Naive thymus-derived CD4-positive, alpha-beta T cell (primary cell): Measurements from ENCODE around the gene CPEB2. TPM values are rescaled to one million over a fixed set of nuclear protein-coding genes. Genes with fewer than 3 reads are reported as not detected.
A peak's percentile ranks its signal among the peaks of the same experiment; 100 is the strongest.

Source experiments
- ATAC-seq: fragments of 150-1000 bp; cut with Tn5 transposase; 2 replicates; pipeline ENCODE4 v1.10.0; 2021; ENCODE audit warnings: mild to moderate bottlenecking, moderate library complexity
- CTCF ChIA-PET: fragments of 350-600 bp; sonication (Branson Sonifier 250); formaldehyde crosslinking; loops from one replicate; lab custom pipeline; 2021; ENCODE audit warnings: antibody characterized with exemption; lab: Charles Lee
- POLR2A ChIA-PET: fragments of 350-600 bp; sonication (Branson Sonifier 250); formaldehyde crosslinking; loops from one replicate; lab custom pipeline; 2021; ENCODE audit warnings: antibody characterized with exemption, inconsistent platforms; lab: Charles Lee
- DNase-seq, 9 donors: peaks; one replicate each; pipeline versions ENCODE4 v3.0.0 to v3.0.0-alpha.2; 2020 to 2022; ENCODE audit warnings: mixed read lengths in 1 of 9
- H3K27ac ChIP-seq: one replicate; pipeline ENCODE4 v1.7.0; 2013; ENCODE audit warnings: mild to moderate bottlenecking, low read depth, low read length, moderate library complexity
- H3K27me3 ChIP-seq, 2 donors: one replicate each; pipeline ENCODE4 v1.7.0; 2013; ENCODE audit warnings: low read length in 2 of 2, mild to moderate bottlenecking in 2 of 2, moderate library complexity in 2 of 2; ENCODE audit not compliant: control insufficient read depth in 2 of 2, insufficient read depth in 2 of 2
- H3K36me3 ChIP-seq, 3 experiments: 1 replicate in 2 of 3; 2 replicates in 1 of 3; pipeline ENCODE4 v1.7.0; 2013; ENCODE audit warnings: low read length in 3 of 3, mild to moderate bottlenecking in 3 of 3, moderate library complexity in 1 of 3; ENCODE audit not compliant: insufficient read depth in 3 of 3, control insufficient read depth in 2 of 3
- H3K4me1 ChIP-seq, 2 donors: one replicate each; pipeline ENCODE4 v1.7.0; 2013; ENCODE audit warnings: low read length in 2 of 2, mild to moderate bottlenecking in 2 of 2, moderate library complexity in 1 of 2; ENCODE audit not compliant: control insufficient read depth in 2 of 2, insufficient read depth in 2 of 2
- H3K4me3 ChIP-seq: 2 replicates; pipeline ENCODE4 v1.7.0; 2013; ENCODE audit warnings: mild to moderate bottlenecking, low read length
- H3K9me3 ChIP-seq, 3 experiments: 1 replicate in 2 of 3; 2 replicates in 1 of 3; pipeline ENCODE4 v1.7.0; 2013; ENCODE audit warnings: low read length in 3 of 3; ENCODE audit not compliant: control insufficient read depth in 2 of 3
- H3K27ac Mint-ChIP-seq, 9 donors: one replicate each; pipeline ENCODE4 v1.8.0; 2020 to 2022; ENCODE audit warnings: mixed read lengths in 9 of 9, mild to moderate bottlenecking in 8 of 9, moderate library complexity in 5 of 9, inconsistent platforms in 2 of 9
- H3K27me3 Mint-ChIP-seq, 5 donors: one replicate each; pipeline ENCODE4 v1.8.0; 2021 to 2022; ENCODE audit warnings: mixed read lengths in 5 of 5, mild to moderate bottlenecking in 1 of 5
- H3K36me3 Mint-ChIP-seq, 5 donors: one replicate each; pipeline ENCODE4 v1.8.0; 2020 to 2022; ENCODE audit warnings: mixed read lengths in 5 of 5, mild to moderate bottlenecking in 3 of 5, inconsistent platforms in 1 of 5
- H3K4me1 Mint-ChIP-seq, 7 donors: one replicate each; pipeline ENCODE4 v1.8.0; 2020 to 2022; ENCODE audit warnings: mixed read lengths in 7 of 7, mild to moderate bottlenecking in 3 of 7, inconsistent platforms in 1 of 7
- H3K4me3 Mint-ChIP-seq, 10 donors: one replicate each; pipeline ENCODE4 v1.8.0; 2020 to 2022; ENCODE audit warnings: mild to moderate bottlenecking in 10 of 10, mixed read lengths in 10 of 10, moderate library complexity in 6 of 10, inconsistent platforms in 2 of 10
- H3K9me3 Mint-ChIP-seq, 11 donors: one replicate each; pipeline ENCODE4 v1.8.0; 2020 to 2022; ENCODE audit warnings: mixed read lengths in 11 of 11, mild to moderate bottlenecking in 4 of 11, inconsistent platforms in 1 of 11, moderate library complexity in 1 of 11
- intact Hi-C, 2 donors: fragments of 100-400 bp; cut with micrococcal nuclease; formaldehyde crosslinking; loops; one replicate each; pipeline ENCODE4 v1.15.1; 2023
- polyA plus RNA-seq, 2 donors: library from polyadenylated mRNA; unstranded; fragments of 300-500 nt; fragmentation: Illumina TruSeq; gene quantifications; one replicate each; pipeline ENCODE4 v1.2.3, GENCODE V29; 2021
- total RNA-seq, 6 experiments: library from RNA in 5 of 6; stranded (reverse) in 5 of 6; gene quantifications; 1 replicate in 5 of 6; 2 replicates in 1 of 6; pipeline ENCODE4 v1.2.3 and lab custom pipeline; 2021 to 2026

Gene CPEB2
- total and polyA plus RNA-seq, 7 experiments from 2014 or later = 0.82 to 21.7 (median 13.2) TPM

DNA sequence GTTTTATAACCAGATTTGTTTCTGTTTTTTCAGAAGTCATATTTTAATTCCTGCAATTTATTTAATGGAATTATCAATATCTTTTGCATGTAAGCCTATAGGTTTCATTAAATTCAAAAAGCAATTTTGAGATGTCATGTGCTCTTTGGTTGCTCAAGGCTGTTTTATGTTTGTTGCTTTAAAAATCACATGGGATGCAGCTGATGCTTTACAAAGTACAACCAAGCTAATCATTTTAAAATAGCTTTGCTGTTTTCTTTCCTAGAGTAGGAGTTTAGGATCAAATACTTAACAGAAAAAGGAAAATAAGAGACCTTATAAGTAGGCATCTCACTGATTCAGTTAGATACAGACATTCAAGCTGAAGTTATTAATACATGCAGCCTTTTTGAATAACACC is 11.3 kb downstream of the CPEB2 start:
- no peak for DNase-seq
- Mint-ChIP-seq H3K27ac (no peak overlapping the region), H3K9me3 (no peaks in the 10 kb centered on the region), H3K4me3 (no peak overlapping the region), H3K4me1 (peaks cover 17 to 56% (median 22%) of the 10 kb centered on the region in 7 donors), H3K36me3 (peaks cover 0 to 22% (median 14%) of the 10 kb centered on the region in 5 donors), H3K27me3 (no peaks in the 10 kb centered on the region)
- POLR2A ChIA-PET = no interaction called here
- H3K9me3 ChIP-seq = no peaks in the 10 kb centered on the region
- H3K36me3 ChIP-seq = peaks cover 0 to 17% (median 10%) of the 10 kb centered on the region in 3 experiments
- intact Hi-C loops = no loop called here
- CTCF ChIA-PET = no interaction called here
- no peak overlapping the region for H3K27ac ChIP-seq
- H3K4me3 ChIP-seq = no peak overlapping the region
- ATAC-seq = no peak
- peaks cover 0 to 5% of the 10 kb centered on the region in 2 donors for H3K4me1 ChIP-seq
- H3K27me3 ChIP-seq = no peaks in the 10 kb centered on the region

DNA sequence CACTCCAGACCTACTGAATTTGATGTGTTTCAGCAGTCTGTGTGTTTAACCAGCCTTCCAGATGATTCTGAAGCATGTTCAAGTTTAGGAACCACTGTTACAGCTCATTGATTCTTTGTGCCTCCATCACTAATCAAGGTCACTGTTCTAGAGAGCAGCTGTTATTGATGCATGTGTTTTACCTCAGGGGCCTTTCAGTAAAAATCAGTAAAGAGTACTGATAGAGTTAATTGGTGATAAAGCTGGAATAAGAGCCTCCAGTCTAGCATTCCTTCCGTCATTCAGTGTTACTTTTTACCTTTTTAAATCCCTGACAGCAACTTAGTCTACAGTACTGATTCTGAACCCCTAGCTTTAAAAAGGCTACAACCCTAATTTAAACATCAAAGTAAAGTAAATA is 12.9 kb downstream of the CPEB2 start:
- Histone ChIP-seq H3K27me3 (no peaks in the 10 kb centered on the region), H3K4me1 (peaks cover 4 to 5% of the 10 kb centered on the region in 2 donors), H3K4me3 (no peak overlapping the region), H3K36me3 (peaks cover 0 to 17% (median 0%) of the 10 kb centered on the region in 3 experiments), H3K9me3 (no peaks in the 10 kb centered on the region), H3K27ac (no peak overlapping the region)
- no peak overlapping the region for H3K27ac Mint-ChIP-seq
- ChIA-PET POLR2A (interaction anchor here (0.8 kb wide), 1 partner anchor 11 kb away, joined by 3 read pairs; no protein-coding TSS in a partner anchor), CTCF (interaction anchor here (0.8 kb wide), 1 partner anchor 145 kb away, joined by 3 read pairs; no protein-coding TSS in a partner anchor)
- H3K36me3 Mint-ChIP-seq = peaks cover 0 to 25% (median 16%) of the 10 kb centered on the region in 5 donors
- no peak for DNase-seq
- H3K9me3 Mint-ChIP-seq = no peaks in the 10 kb centered on the region
- no peak for ATAC-seq
- H3K4me1 Mint-ChIP-seq = peaks cover 13 to 56% (median 34%) of the 10 kb centered on the region in 7 donors
- no peaks in the 10 kb centered on the region for H3K27me3 Mint-ChIP-seq
- intact Hi-C loops = no loop called here
- H3K4me3 Mint-ChIP-seq = no peak overlapping the region

DNA sequence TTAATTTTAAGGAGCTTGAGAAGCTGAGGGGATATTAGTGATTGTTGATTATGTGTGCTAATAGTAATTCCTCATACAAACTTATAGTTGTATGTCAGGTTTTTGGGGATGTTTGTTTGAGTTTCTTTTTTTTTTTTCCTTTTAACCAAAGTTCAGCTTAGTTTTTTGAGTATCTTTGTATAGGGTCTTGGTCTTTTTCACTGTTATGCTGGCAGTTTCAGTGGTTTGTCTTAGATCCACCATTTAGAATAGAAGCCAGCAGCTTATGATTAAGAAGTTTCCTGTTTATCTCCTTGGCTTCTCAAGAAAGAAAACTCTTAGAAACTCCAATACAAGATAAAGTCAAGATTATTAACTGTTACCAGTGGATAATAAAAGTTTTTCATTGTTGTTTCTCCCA is 16.1 kb downstream of the CPEB2 start:
- Histone ChIP-seq H3K9me3 (no peaks in the 10 kb centered on the region), H3K4me3 (no peak overlapping the region), H3K4me1 (peaks cover 4 to 5% of the 10 kb centered on the region in 2 donors), H3K27ac (no peak overlapping the region), H3K27me3 (no peaks in the 10 kb centered on the region), H3K36me3 (peaks cover 0 to 9% (median 0%) of the 10 kb centered on the region in 3 experiments)
- intact Hi-C loops = no loop called here
- Mint-ChIP-seq H3K9me3 (no peaks in the 10 kb centered on the region), H3K4me3 (peak overlapping the region in 1 of 10 donors; percentile 8), H3K4me1 (peaks cover 27 to 59% (median 43%) of the 10 kb centered on the region in 7 donors), H3K27ac (peak overlapping the region in 4 of 9 donors; percentile 10 to 33 (median 18)), H3K27me3 (no peaks in the 10 kb centered on the region), H3K36me3 (peaks cover 3 to 23% (median 16%) of the 10 kb centered on the region in 5 donors)
- CTCF ChIA-PET = interaction anchor here (0.6 kb wide), 1 partner anchor 102 kb away, joined by 3 read pairs; no protein-coding TSS in a partner anchor
- ATAC-seq (no peak), DNase-seq (no peak)
- POLR2A ChIA-PET = interaction anchor here (0.9 kb wide), 1 partner anchor 637 kb away, joined by 3 read pairs; the partner anchor contains the start of gene FBXL5

DNA sequence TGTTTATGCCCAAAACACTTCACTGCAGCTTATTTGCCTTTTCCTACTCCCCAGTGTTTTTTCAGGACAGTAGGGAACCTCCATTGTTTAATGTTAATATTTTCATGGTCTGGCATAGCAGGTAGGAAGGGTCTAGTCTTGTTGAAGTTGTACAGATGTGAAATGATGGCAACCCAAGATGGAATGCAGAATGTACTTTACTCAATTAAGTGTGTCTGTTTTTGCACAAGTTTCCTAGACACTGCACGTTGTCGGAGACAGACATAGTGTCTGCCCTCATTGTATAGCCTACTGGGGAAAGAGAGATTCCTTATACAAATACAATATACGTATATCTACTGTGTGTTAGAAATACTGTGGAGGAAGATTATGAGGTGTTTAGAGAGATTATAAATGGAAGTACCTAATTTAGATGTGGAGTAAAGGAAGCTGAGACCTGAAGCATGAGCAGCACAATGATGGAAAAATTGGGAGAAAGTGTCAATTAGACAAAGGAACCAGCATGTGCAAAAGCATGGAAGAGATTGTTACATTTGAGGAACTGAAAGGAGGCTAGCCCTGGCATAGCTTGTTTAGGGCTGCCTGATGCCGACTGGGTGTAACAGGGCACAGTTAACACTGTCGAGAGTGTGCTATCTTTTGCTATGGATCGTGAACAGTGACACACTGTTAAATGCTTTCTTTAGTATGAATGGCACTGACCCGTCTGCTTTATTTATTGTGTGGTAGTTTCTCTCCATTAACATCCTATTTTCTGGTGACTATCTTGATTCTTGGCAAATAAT is 18.4 kb downstream of the CPEB2 start:
- H3K4me1 Mint-ChIP-seq = peaks cover 32 to 62% (median 41%) of the 10 kb centered on the region in 7 donors

DNA sequence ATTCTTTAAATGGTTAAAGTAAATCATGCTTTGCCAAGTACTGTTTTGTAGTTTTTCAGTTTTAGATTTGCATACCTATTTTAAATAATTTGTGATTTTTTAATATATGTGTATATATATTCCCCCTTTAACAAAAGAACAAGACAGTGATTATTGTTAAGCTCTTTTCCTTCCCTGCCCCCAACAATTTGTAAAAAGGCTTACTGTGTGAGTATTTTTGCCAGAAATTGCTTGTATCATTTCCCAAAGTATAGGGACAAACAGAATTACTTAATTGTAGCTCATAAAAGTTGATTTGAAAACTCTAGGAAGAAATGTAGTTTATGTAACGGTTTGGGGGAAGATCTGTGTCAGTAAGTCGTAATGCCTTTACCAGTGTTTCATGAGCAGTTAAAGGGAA is 19.0 kb downstream of the CPEB2 start:
- H3K36me3 Mint-ChIP-seq = peaks cover 3 to 29% (median 21%) of the 10 kb centered on the region in 5 donors
- H3K27me3 Mint-ChIP-seq = no peaks in the 10 kb centered on the region
- Histone ChIP-seq H3K36me3 (peaks cover 0 to 1% (median 0%) of the 10 kb centered on the region in 3 experiments), H3K27ac (no peak overlapping the region), H3K4me3 (no peak overlapping the region), H3K27me3 (no peaks in the 10 kb centered on the region), H3K4me1 (peaks cover 4 to 5% of the 10 kb centered on the region in 2 donors), H3K9me3 (no peaks in the 10 kb centered on the region)
- H3K27ac Mint-ChIP-seq = peak overlapping the region in 1 of 9 donors; percentile 18
- ChIA-PET POLR2A (no interaction called here), CTCF (no interaction called here)
- H3K4me1 Mint-ChIP-seq = peaks cover 27 to 65% (median 39%) of the 10 kb centered on the region in 7 donors
- no peak for DNase-seq
- intact Hi-C loops = loop anchor here in 1 of 2 donors (2.0 kb wide), 1 partner anchor 15 kb away; no protein-coding TSS in a partner anchor
- H3K4me3 Mint-ChIP-seq = no peak overlapping the region
- no peak for ATAC-seq
- no peaks in the 10 kb centered on the region for H3K9me3 Mint-ChIP-seq

More for the DNA sequence above, 18.4 kb downstream of the CPEB2 start:
- ChIA-PET CTCF (interaction anchor here (1.1 kb wide), 1 partner anchor 9 kb away, joined by 3 read pairs; no protein-coding TSS in a partner anchor), POLR2A (no interaction called here)
- ATAC-seq (no peak), DNase-seq (no peak)
- Histone ChIP-seq H3K9me3 (no peaks in the 10 kb centered on the region), H3K4me1 (peaks cover 4 to 5% of the 10 kb centered on the region in 2 donors), H3K4me3 (no peak overlapping the region), H3K36me3 (peaks cover 0 to 8% (median 0%) of the 10 kb centered on the region in 3 experiments), H3K27ac (no peak overlapping the region), H3K27me3 (no peaks in the 10 kb centered on the region)
- no peak overlapping the region for H3K4me3 Mint-ChIP-seq
- H3K27me3 Mint-ChIP-seq = no peaks in the 10 kb centered on the region
- H3K36me3 Mint-ChIP-seq = peaks cover 3 to 31% (median 21%) of the 10 kb centered on the region in 5 donors
- H3K27ac Mint-ChIP-seq = no peak overlapping the region
- intact Hi-C loops = loop anchor here in 1 of 2 donors (2.0 kb wide), 1 partner anchor 14 kb away; no protein-coding TSS in a partner anchor
- no peaks in the 10 kb centered on the region for H3K9me3 Mint-ChIP-seq

DNA sequence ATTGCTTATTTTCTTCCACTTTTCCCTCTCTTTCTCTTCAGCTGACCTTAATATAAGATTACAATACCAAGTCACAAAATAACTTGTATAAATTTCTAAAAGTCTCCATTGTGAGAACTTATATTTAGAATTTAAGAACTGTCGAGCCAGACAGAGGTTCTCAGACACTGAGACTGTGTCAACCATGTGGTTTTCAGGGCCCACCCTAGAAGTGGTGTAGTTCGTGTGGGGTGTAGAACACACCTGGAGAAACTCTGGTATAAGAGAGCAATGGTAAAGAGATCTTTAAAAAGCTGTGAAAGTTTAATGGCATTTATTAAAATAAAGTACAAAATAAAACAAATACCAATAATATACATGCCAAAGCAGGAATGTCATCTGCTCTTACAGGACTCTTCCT is 19.7 kb downstream of the CPEB2 start:
- no peak overlapping the region for H3K27ac ChIP-seq
- Mint-ChIP-seq H3K36me3 (peaks cover 3 to 29% (median 21%) of the 10 kb centered on the region in 5 donors), H3K27ac (peak overlapping the region in 3 of 9 donors; percentile 9 to 18 (median 13)), H3K4me1 (peaks cover 27 to 64% (median 39%) of the 10 kb centered on the region in 7 donors), H3K9me3 (no peaks in the 10 kb centered on the region), H3K27me3 (no peaks in the 10 kb centered on the region), H3K4me3 (no peak overlapping the region)
- no peaks in the 10 kb centered on the region for H3K27me3 ChIP-seq
- H3K36me3 ChIP-seq = no peaks in the 10 kb centered on the region
- H3K4me3 ChIP-seq = no peak overlapping the region
- POLR2A ChIA-PET = no interaction called here
- intact Hi-C loops = loop anchor here in 1 of 2 donors (2.0 kb wide), 1 partner anchor 15 kb away; no protein-coding TSS in a partner anchor
- no peak for ATAC-seq
- no peaks in the 10 kb centered on the region for H3K9me3 ChIP-seq
- CTCF ChIA-PET = no interaction called here
- peaks cover 4 to 5% of the 10 kb centered on the region in 2 donors for H3K4me1 ChIP-seq
- DNase-seq = no peak
